PC-9 (cell line): ENCODE measurements around the gene LONRF2. TPM values are rescaled to one million over a fixed set of nuclear protein-coding genes. Genes with fewer than 3 reads are reported as not detected.

Experiments
- BruUV-seq: library from RNA; stranded (reverse); fragments of 400-500 nt; replicated peaks from 2 replicates; lab custom pipeline; 2021; lab: Mats Ljungman, UMichigan
- CTCF ChIA-PET: fragments of 300-600 bp; sonication (Branson Sonifier 250); formaldehyde crosslinking; loops from one replicate; lab custom pipeline; 2022; ENCODE audit warnings: antibody characterized with exemption; lab: Charles Lee
- POLR2A ChIA-PET: fragments of 300-600 bp; sonication (Branson Sonifier 250); formaldehyde crosslinking; loops from one replicate; lab custom pipeline; 2022; ENCODE audit warnings: antibody characterized with exemption; ENCODE audit not compliant: unreplicated experiment; lab: Charles Lee
- DNase-seq, 2 experiments: peaks; one replicate each; pipeline versions ENCODE4 v3.0.0 to v3.0.0-alpha.2; 2015 to 2022; ENCODE audit warnings: mixed read lengths in 1 of 2
- H2AFZ ChIP-seq: fragments of 200-600 bp; sonication (generic); 2 replicates; pipeline ENCODE4 v1.8.1; 2017; ENCODE audit warnings: antibody characterized with exemption
- H3F3A ChIP-seq: fragments of 200-600 bp; sonication (generic); 2 replicates; pipeline ENCODE4 v1.8.1; 2017; ENCODE audit warnings: antibody characterized with exemption, mild to moderate bottlenecking, low read depth; ENCODE audit not compliant: insufficient read depth
- H3K27ac ChIP-seq: fragments of 200-600 bp; sonication (generic); 2 replicates; pipeline ENCODE4 v1.6.1; 2016; ENCODE audit warnings: mixed run types
- H3K27me3 ChIP-seq: fragments of 200-600 bp; sonication (generic); 2 replicates; pipeline ENCODE4 v1.6.1; 2016; ENCODE audit warnings: low read depth, mixed run types; ENCODE audit not compliant: insufficient read depth
- H3K36me3 ChIP-seq: fragments of 200-600 bp; sonication (generic); 2 replicates; pipeline ENCODE4 v1.6.1; 2016; ENCODE audit warnings: low read depth, mixed run types
- H3K4me1 ChIP-seq: fragments of 200-600 bp; sonication (generic); replicated peaks from 2 replicates; pipeline ENCODE4 v1.6.1; 2016; ENCODE audit warnings: mixed run types; ENCODE audit not compliant: insufficient read depth
- H3K4me2 ChIP-seq: fragments of 200-600 bp; sonication (generic); 2 replicates; pipeline ENCODE4 v1.6.1; 2017; ENCODE audit warnings: mixed run types
- H3K4me3 ChIP-seq: fragments of 200-600 bp; sonication (generic); 2 replicates; pipeline ENCODE4 v1.6.1; 2016; ENCODE audit warnings: mixed run types
- H3K79me2 ChIP-seq: fragments of 200-600 bp; sonication (generic); 2 replicates; pipeline ENCODE4 v1.6.1; 2017; ENCODE audit warnings: low read depth, mixed run types
- H3K9me2 ChIP-seq: fragments of 200-600 bp; sonication (generic); 2 replicates; pipeline ENCODE4 v1.8.1; 2017; ENCODE audit warnings: mild to moderate bottlenecking; ENCODE audit not compliant: insufficient read depth
- H3K9me3 ChIP-seq: fragments of 200-600 bp; sonication (generic); 2 replicates; pipeline ENCODE4 v1.8.1; 2016; ENCODE audit warnings: low read depth; ENCODE audit not compliant: insufficient read depth
- H4K20me1 ChIP-seq: fragments of 200-600 bp; sonication (generic); 2 replicates; pipeline ENCODE4 v1.8.1; 2017; ENCODE audit not compliant: insufficient read depth
- EZH2 ChIP-seq: fragments of 200-600 bp; sonication (generic); IDR thresholded peaks from 2 replicates; pipeline ENCODE4 v1.8.0; 2017; ENCODE audit warnings: antibody characterized with exemption, low read depth
- intact Hi-C: fragments of 100-400 bp; cut with micrococcal nuclease; formaldehyde crosslinking; loops from one replicate; pipeline ENCODE4 v1.10.0; 2022; ENCODE audit not compliant: unreplicated experiment
- total RNA-seq: library from RNA; stranded (reverse); gene quantifications from 2 replicates; pipeline ENCODE4 v1.2.3, GENCODE V29; 2021
- TF ChIP-seq, protein P1 (sequence below): fragments of 200-600 bp; sonication (generic); conservative IDR thresholded peaks from 2 replicates; pipeline ENCODE4 v1.6.1; 2017; ENCODE audit warnings: mixed run types, antibody characterized with exemption, mild to moderate bottlenecking, moderate library complexity

LONRF2 gene
- total RNA-seq, 1 experiment from 2014 or later = not detected

DNA sequence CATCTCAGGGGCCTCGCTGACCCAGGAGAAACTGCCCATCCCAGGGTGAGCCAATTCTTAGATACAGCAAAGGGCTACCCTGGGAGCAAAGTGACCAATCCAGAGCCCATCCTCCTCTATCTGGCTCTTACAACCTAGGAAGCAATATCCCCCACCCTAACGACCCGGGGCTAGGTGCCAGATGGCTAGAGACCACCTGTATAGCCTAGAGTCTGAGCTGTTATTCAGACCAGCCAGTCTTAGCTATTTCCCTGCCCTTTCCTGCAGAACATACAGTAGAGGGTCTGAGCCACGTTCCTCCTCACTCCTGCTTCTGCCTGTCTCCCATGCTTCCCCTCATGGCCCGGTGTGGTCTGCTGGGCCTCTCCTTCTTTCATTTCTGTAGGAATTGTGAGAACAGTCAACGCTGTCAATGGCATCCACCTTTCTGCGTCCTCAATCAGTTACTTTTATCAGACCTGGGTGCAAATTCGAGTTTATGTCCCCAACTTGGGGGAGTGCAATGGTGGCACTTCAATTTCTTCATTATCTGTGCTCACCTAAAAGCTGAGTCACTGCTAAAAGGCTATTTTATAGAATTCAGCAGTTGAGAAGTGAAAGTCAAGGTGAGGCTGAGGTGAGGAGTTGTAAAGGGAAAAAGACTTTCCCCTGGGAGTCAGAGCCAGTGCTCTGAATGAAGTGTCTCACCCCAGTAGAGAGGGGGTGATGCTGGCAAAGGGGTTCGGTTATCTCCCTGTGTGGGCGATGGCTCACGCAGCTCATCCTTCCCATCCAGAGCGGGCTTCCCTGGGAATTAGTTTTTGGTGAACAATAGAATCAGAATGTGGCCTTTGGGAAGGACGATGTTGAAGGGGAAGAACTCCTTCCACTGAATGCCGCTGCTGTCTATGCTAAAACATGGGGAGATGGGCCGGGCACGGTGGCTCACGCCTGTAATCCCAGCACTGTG lies 42.4 kb downstream of the LONRF2 start:
- H3K9me3 ChIP-seq = no peaks in the 10 kb centered on the region
- H2AFZ ChIP-seq = no peak overlapping the region
- intact Hi-C loops = no loop called here
- peaks cover 73% of the 10 kb centered on the region for H3K27me3 ChIP-seq
- no peak overlapping the region for H3K27ac ChIP-seq
- H3K79me2 ChIP-seq = no peaks in the 10 kb centered on the region
- H3K4me1 ChIP-seq = no peaks in the 10 kb centered on the region
- DNase-seq = no peak
- H4K20me1 ChIP-seq = no peaks in the 10 kb centered on the region
- H3K4me3 ChIP-seq = no peak overlapping the region
- no peaks in the 10 kb centered on the region for H3F3A ChIP-seq
- POLR2A ChIA-PET = interaction anchor here (0.7 kb wide), 1 partner anchor 17 kb away, joined by 5 read pairs; no protein-coding TSS in a partner anchor
- no TSS peak for BruUV-seq
- TF ChIP-seq, protein P1, sequence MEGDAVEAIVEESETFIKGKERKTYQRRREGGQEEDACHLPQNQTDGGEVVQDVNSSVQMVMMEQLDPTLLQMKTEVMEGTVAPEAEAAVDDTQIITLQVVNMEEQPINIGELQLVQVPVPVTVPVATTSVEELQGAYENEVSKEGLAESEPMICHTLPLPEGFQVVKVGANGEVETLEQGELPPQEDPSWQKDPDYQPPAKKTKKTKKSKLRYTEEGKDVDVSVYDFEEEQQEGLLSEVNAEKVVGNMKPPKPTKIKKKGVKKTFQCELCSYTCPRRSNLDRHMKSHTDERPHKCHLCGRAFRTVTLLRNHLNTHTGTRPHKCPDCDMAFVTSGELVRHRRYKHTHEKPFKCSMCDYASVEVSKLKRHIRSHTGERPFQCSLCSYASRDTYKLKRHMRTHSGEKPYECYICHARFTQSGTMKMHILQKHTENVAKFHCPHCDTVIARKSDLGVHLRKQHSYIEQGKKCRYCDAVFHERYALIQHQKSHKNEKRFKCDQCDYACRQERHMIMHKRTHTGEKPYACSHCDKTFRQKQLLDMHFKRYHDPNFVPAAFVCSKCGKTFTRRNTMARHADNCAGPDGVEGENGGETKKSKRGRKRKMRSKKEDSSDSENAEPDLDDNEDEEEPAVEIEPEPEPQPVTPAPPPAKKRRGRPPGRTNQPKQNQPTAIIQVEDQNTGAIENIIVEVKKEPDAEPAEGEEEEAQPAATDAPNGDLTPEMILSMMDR = no peak
- no peak for TF ChIP-seq EZH2
- no peak overlapping the region for H3K4me2 ChIP-seq
- CTCF ChIA-PET = no interaction called here
- no peaks in the 10 kb centered on the region for H3K9me2 ChIP-seq
- H3K36me3 ChIP-seq = no peaks in the 10 kb centered on the region

DNA sequence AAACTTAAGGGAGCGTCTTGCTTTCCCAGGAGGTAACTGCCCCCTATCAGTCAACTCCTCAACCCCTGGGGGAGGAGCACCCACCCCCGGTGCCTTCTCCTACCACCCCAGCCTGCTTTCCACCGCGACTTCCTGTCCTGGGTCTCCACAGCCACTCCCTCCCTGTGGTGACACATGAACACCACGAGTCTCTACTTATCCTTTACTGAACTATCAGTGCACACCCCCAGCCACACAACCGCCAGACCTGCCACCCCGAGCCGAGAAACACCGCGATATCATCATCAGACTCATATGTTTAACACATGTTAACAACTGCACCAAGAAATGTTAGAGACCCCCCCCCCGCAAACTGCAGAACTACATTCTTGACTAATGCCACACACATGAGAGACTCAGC lies 43.3 kb downstream of the LONRF2 start:
- Histone ChIP-seq H3K9me3 (no peaks in the 10 kb centered on the region), H4K20me1 (no peaks in the 10 kb centered on the region), H3K4me1 (no peaks in the 10 kb centered on the region), H3F3A (no peaks in the 10 kb centered on the region), H3K27me3 (peaks cover 77% of the 10 kb centered on the region), H3K79me2 (no peaks in the 10 kb centered on the region), H3K4me2 (no peak overlapping the region), H3K4me3 (no peak overlapping the region), H3K9me2 (no peaks in the 10 kb centered on the region), H2AFZ (no peak overlapping the region), H3K36me3 (no peaks in the 10 kb centered on the region), H3K27ac (no peak overlapping the region)
- intact Hi-C loops = no loop called here
- DNase-seq = no peak
- ChIA-PET CTCF (no interaction called here), POLR2A (no interaction called here)
- TF ChIP-seq, protein P1 = no peak
- TF ChIP-seq EZH2 = no peak
- no TSS peak for BruUV-seq

DNA sequence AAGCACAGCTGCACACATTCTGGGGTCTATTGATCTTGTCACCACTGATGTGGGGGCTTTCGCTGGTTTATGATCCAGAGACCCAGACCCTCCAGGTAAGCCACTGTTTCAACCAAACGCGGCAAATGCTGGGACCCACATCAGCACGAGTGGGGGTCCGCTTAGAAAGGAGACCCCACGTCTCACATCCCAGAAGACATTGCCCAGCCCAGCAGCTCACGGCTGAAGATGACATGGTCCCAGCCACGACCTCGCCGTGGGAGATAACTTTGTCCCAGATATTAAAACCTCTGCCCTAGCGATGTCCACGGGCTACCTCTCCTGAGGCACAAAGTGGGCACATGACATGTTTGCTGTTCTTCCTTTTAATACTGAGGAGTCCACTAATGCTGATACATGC lies 43.8 kb downstream of the LONRF2 start:
- no peak overlapping the region for H2AFZ ChIP-seq
- H3F3A ChIP-seq = no peaks in the 10 kb centered on the region
- H3K4me2 ChIP-seq = no peak overlapping the region
- ChIA-PET CTCF (no interaction called here), POLR2A (no interaction called here)
- H3K9me3 ChIP-seq = no peaks in the 10 kb centered on the region
- TF ChIP-seq, protein P1 = no peak
- no peak for TF ChIP-seq EZH2
- no peaks in the 10 kb centered on the region for H3K36me3 ChIP-seq
- no peaks in the 10 kb centered on the region for H3K9me2 ChIP-seq
- DNase-seq = no peak
- intact Hi-C loops = no loop called here
- BruUV-seq = no TSS peak
- no peaks in the 10 kb centered on the region for H3K4me1 ChIP-seq
- peaks cover 78% of the 10 kb centered on the region for H3K27me3 ChIP-seq
- no peaks in the 10 kb centered on the region for H4K20me1 ChIP-seq
- no peak overlapping the region for H3K27ac ChIP-seq
- no peaks in the 10 kb centered on the region for H3K79me2 ChIP-seq
- H3K4me3 ChIP-seq = no peak overlapping the region
